GM11168 (cell line): ENCODE results near the gene NR4A1.

ENCODE experiments used
- in situ Hi-C: fragments of 300-500 bp; cut with MboI; formaldehyde crosslinking; loops from one replicate; pipeline ENCODE4 v1.12.0; 2022; ENCODE audit warnings: low sequenced_read_pairs; ENCODE audit not compliant: unreplicated experiment

Gene NR4A1

DNA sequence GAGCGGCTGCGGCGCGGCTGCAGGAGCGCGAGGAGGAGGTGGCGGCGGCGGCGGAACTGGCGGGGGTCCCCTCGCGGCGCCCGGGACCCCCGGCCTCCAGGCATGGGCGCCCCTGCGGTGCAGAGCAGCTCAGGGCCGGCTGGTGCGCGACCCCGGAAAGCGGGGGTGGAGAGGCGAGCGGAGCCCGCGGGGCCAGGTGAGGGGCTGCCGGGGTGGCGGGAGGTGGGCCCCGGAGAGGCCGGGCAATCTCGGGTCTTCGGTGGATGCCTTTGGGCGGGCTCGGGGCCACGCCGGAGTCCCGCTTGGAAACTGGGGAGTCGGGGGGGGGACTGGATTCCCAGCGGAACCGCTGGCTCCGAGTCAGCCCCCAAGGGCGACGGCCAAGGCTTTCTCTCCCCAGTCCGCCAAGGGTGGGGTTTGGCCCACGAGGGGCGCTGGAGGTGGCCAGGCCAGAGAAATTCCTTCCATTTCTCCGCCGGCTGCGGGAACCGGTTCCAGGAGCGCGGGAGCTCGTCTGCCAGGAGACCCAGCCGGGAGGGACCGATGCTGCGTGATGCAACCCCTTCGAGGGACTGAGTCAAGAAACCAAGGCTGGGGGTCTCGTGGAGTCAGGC, 13.9 kb upstream of the NR4A1 start:
- in situ Hi-C loops = no loop called here

DNA sequence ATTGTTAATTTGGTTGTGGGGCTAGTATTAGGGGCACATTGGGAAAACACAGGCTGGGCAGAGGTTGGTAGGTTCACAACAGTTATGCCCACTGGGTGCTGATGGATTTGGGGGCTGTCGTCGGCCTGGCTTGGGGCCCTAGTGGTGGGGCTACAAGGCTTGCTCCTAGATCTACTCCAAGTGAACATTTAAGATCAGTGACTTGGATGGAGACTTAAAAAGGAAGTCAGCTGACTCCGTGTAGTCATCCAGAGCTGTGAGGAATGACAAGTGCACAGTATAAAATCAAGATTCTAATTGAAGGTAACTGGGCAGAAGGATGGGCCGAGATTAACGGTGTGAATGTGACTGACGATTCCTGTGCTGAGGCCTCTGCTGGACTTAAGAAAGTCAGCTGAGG, 12.8 kb upstream of the NR4A1 start:
- in situ Hi-C loops = no loop called here

DNA sequence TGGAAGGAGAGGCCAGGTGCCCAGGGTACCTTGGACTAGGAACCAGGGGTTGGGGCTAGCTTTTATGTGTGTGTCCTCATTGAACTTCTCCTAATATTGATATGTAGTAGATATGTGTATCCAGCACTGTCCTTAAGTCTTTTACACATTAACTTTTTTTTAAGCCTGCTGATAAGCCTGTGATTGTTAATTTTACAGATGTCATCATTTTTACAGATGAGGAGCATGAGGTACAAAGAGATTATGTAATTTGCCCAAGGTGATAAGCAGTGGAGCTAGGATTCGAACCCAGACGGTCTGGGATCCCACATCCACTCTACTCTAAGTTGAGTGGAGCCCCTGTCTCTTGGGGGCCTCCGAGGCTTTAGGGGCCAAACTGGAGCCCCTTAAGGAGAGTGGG, 10.2 kb upstream of the NR4A1 start:
- in situ Hi-C loops = no loop called here

DNA sequence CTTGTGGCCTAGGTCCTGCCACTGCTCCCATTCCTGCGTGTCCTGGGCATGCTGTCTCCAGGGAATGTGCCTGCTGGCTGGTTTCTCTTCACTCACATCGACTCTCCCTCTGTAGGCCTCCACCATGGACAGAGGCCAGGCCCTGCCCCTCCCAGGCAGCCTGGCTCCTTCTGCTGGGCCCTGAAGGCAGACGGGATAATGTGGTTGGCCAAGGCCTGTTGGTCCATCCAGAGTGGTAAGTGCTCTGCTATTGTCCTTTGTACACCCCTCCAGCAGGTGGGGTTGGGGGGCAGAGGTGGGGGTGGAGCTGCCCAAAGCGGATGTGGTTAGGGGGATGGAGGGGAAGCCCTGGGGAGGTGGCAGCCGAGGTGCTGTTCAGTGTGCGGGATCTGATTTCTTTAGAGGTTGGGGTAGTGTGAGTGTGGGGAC, 9.5 kb upstream of the NR4A1 start:
- in situ Hi-C loops = no loop called here

DNA sequence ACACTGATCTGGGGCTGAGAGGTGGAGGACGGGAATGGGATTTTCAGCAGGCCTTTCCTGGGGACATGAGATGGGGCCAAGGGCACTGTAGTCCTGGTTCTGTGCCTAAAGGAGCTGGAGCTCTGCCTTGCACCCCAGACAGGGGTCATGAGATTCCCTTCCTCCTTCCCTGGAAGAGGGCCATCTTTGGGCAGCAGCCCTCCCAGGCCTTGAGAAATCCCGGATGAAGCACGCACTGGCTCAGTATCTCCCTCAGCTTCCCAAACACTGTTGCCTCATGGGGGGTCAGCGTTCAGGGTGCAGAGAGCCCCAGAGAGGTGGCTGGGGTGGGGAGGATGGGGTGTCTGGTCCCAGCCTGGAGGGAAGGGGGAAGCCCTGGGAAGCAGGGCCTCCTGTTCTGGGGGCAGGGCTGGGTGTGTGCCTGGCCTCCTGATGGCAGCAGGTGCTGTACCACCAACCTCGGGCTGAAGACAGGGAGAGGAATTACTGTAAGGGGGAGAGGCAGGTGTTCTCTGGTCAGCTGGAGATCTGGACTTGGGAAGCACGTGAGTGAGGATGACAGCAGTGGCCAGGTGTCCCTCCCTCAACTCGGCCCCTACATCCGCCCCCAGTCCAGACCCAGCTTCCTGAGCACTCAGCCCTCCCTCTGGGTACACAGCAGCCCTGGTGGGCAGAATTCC, 8.4 kb upstream of the NR4A1 start:
- in situ Hi-C loops = no loop called here

DNA sequence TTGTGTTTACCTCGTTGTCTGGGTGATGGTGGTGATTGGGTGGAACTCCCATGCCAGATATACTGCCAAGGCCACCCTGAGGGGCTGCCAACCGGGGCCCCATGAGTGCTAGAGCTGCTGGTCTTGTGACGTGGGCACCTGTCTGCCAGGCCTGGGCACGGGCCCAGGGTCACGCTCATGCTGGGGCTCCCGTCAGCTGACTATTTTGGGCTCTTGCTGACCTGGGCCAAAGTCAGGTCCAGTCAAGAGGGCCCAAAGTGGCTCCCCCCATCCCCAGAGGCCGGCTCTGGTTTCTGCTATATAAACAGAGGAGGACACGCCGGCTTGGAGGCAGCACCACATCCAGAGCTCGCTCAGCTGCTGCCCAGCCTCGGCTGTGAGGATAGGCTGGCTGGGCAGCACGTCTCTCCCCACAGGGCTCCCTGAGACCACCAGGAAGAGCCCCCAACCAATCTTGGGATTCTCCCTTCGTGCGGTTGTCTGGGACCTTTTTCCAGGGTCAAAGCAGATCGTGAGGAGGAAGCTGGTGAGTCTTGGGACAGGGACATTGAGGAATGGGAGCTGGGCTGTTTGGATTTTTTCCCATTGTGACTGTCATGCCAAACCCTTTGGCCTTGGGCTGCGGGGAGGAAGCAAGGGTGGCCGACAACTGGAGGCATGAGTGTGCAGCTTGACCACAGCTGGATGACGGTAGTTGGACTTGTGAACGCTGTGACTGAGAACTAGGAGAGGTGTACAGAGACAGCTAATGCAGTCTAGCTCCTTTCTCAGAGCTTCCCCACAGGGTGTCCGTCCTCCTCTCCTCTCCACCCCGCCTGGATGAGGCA, 7.6 kb upstream of the NR4A1 start:
- in situ Hi-C loops = no loop called here

DNA sequence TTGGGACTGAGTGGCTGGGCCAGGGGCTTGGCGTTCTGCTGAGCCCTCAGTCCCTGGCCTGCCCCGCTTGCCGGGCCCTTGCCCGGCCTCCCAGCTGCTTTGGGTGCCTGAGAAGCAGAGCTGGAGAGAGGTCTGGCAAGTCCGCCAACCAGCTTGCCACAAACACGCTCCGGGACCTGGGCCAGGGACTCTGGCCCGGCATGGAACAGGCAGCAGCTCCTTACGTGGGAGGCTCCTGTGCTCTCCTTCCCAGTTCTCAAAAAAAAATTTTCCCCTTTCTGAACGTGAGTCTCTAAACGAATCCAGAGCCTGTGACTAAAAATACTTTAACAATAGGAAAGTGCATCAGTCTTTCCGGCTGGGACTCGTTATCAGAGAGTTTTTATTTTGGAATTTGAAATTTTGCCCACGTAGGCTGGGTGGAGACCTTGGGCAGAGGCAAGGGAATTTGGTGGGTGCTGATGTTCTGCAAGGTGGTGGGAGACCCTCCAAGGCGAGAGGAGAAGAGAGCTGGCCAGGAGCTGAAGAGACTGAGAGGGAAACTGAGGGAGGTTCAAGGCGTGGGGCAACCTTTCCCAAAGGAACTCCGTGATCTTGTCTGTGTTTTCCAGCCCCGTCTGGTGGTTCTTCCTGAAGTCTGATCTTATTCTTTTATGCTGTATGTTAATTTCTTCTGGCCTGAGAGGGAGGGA, 6.8 kb upstream of the NR4A1 start:
- in situ Hi-C loops = no loop called here

DNA sequence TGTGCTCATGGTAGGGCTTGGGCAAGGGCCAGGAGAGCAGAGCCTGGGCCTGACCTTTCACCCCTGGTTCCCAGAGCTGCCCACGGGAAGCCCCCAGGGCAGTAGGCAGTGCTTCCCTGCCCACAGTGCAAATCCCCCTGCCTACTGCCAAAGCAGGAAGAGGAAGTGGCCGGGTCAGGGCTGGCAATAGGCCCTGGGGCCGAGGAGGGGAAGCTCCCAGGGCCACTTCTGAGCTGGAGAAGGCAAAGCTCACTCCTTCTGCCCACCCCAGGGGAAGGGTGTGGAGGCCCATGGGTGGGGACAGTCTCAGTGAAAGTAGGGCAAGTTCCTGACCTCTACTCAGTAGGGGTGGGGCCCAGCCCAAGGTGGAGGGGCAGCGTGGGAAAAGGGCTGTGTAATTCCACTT, 5.4 kb upstream of the NR4A1 start:
- in situ Hi-C loops = no loop called here

DNA sequence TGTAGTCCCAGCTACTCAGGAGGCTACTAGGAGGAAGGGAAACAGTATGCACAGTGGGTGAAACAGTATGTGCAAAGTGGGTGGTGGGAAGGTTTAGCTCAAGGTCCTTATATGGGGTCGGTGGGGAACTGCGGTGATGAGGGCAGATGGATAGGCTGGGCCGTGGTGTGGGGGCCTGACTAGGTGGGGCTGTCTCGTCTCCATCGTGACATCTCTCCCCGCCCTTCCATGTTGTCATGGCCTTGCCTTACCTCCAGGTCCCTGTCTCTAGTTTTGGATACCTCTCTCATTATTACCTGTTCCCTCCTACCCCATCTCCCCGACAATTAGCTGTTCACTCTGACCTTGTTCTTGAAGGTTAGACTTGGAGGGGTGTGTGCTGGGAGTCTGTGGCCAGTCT, 4.4 kb upstream of the NR4A1 start:
- in situ Hi-C loops = no loop called here

DNA sequence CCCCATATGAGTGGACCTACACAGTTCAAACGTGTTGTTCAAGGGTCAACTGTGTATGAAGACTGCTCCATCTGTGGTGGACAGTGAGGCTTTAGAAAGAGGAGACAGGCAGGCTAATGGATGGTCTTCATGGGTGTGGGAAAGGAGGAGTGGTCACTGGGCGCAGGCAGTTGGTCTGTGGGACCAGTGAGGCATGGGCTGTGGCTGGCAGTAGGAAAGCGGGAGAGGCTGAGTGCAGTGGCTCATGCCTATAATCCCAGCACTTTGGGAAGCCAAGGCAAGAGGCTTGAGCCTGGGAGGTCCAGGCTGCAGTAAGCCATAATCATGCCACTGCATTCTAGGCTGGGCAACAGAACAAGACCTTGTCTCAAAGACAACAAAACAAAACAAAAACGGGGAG, 2.0 kb upstream of the NR4A1 start:
- in situ Hi-C loops = no loop called here

DNA sequence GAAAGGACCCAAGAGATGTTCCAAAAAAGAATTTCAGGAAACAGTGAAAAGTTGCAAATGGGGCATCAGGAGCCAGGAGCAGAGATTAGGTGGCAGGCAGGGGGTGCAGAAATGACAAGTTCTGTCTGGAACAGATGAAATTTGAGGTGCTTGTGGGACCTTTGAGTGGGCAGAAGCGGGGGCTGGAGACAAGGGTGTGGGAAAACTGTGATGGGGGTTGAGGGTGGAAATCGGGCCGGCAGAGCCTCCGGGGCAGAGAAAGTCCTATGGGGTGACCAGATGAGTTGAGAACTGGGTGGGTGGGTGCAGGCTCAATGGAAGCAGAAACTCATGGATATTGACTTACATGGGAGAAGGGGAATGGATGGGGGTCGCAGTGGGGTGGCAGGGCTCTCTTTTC, 1.6 kb upstream of the NR4A1 start:
- in situ Hi-C loops = no loop called here

DNA sequence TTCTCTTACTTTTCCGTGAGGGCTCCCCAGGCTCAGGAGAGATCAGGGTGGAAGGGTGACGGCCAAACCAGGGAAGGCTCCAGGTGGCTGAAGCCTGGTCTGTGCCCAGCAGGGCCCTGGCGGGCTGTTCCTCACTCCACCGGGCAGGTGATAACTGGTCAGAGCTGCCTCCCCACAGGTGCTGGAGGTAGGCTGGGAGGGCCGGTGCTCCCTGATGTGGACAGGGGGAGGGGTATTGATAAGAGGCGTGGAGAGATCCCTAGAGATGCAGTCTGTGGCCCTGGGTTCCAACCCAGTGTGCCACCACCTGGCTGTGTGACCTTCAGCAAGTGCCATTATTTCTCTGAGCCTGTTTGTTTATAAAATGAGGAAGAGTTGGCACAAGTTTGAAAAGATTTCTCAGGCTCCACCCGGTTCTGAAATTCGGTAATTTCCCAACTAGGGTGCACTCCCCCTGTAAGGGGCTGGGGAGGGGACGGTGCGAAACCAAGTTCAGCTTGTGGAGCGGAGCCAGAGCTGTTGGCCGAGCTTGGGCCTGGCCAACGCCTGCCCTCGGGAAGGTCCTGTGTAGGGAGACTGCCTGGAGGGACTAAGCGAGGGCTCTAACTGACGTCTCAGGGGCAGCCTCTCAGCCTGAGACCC, 1.0 kb upstream of the NR4A1 start:
- in situ Hi-C loops = no loop called here

DNA sequence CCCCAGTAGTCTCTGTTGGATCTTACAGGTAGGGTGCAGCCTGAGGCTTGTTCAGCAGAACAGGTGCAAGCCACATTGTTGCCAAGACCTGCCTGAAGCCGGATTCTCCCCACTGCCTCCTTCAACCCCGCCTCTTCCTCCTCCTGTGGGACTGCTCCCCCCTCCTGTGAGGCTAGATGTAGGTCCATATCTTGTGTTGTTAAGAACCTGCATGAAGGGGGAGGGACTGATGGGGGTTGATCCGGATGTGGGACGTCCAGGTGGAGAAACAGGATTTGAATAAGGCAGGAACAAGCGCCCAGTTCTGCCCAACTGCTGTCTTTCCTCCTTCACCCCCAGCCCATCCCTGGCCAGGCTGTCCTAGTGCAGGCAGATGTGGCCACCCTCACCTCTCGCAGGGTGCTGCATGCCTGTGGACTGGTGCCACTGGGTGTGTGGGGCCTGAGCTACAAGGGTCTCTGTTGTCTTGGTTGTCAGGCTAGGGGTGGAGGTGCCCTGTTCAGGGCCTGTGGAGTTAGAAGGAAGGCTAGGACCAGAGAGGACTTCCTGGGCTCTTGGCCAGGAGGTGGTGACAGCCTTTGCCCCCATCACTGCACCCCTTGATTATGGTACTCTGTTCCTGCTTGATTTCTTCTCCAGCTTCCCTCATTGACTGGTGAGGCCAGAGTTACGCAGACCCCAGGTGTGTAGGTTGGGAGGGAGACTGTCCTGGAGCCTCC, 1.4 kb downstream of the NR4A1 start:
- in situ Hi-C loops = no loop called here

DNA sequence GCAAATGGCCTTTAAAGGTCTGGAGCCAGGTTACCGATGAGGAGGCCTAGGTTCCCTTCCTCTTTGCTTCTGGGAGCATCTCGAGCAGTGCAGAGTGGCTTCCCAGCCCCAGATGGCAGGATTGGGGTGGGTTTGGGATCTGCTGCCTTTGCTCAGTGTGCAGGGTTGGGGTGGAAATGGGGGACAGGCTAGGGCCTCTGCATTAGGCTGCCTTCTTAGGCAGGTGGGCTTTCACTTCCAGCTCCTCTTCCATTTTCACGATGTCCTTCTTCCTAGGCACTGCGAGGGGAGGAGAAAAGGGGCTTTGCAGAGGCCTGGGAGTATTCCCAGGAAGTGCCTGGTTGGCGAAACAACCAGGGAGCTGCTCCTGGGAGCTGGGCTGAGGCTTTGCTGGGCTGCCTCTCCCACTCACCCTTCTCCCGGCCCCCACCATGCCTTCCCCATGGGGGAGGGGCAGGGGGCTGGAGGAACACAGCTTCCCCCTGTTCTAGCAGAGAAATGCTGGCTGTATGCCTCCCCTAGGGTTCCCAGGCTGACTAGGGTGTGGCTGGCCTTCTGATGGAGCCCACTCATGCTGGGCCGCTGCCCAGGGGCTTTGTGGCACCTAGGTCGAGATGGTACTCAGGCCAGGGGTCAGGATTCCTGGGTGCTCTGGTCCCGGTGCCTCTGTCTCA, 2.4 kb downstream of the NR4A1 start:
- in situ Hi-C loops = no loop called here

DNA sequence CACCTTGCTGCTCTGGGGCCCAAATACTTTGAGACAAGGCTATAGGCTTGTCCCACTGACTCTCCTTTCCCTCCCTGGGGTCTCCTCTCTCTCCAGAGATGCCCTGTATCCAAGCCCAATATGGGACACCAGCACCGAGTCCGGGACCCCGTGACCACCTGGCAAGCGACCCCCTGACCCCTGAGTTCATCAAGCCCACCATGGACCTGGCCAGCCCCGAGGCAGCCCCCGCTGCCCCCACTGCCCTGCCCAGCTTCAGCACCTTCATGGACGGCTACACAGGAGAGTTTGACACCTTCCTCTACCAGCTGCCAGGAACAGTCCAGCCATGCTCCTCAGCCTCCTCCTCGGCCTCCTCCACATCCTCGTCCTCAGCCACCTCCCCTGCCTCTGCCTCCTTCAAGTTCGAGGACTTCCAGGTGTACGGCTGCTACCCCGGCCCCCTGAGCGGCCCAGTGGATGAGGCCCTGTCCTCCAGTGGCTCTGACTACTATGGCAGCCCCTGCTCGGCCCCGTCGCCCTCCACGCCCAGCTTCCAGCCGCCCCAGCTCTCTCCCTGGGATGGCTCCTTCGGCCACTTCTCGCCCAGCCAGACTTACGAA, 3.1 kb downstream of the NR4A1 start:
- in situ Hi-C loops = no loop called here

DNA sequence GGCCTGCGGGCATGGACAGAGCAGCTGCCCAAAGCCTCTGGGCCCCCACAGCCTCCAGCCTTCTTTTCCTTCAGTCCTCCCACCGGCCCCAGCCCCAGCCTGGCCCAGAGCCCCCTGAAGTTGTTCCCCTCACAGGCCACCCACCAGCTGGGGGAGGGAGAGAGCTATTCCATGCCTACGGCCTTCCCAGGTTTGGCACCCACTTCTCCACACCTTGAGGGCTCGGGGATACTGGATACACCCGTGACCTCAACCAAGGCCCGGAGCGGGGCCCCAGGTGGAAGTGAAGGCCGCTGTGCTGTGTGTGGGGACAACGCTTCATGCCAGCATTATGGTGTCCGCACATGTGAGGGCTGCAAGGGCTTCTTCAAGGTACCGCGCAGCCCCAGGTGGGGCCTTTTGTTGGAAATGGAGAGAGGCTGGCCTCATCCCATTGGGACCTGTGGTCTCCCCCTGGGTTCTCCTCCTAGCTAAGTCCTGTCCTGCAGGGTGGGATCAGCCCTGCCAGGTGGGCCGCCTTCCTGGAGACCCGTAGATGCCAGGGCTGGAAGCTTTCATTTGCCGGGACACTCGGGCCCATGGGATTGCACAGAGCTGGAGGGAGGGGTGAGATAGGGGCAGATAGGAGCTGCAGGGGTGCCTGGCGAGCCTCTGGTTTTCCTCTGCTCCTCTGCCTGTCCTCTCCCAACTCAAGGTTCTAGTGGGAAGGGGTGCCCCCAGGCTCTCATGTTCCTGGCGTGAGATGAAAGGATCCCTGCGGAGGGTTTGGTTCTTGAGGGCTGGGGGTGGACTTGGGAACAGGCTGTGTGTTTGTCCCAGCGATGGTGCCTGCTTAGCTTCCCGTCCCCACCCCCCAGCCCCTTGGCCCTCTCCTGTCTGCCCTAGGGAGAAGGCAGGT, 3.8 kb downstream of the NR4A1 start:
- in situ Hi-C loops = no loop called here

DNA sequence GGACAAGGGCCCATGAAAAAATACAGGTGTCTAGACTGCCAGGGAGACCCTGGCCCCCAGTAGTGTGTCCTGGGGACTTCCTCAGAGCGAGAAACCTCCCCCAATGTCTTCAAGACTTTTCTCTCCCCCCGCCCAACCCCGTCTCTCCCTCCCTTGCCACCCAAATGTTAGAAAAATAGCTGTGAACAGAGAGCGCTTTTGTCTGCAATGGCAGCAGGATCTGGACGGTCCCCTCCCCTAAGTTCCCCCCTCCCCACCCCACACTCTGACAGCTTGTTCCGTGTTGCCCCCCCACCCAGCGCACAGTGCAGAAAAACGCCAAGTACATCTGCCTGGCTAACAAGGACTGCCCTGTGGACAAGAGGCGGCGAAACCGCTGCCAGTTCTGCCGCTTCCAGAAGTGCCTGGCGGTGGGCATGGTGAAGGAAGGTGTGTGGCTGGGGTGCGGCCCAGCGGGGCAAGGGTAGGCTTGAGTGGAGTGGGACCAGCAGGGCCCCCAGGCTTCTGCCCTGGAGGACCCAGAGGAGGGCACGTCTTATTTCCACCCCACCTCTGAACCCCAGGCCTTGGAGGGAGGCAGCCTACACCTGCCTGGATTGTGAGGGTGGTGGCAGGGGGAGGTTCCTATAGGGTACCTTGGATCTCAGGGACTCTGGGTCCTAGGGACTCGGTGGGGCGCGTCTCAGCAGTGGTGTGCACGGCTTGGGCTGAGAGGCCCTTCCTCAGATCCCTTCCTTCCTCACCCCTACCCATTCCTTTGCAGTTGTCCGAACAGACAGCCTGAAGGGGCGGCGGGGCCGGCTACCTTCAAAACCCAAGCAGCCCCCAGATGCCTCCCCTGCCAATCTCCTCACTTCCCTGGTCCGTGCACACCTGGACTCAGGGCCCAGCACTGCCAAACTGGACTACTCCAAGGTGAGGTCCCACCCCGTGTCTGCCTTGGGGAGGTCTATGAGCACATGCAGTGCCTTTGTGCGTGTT, 4.8 kb downstream of the NR4A1 start:
- in situ Hi-C loops = no loop called here
